Prostate gland (tissue), 2 donors: ENCODE results near the gene NEDD8.

Experiments
- CTCF ChIP-seq, 4 experiments: fragments of 200-600 bp in 2 of 4; fragments of 450-650 bp in 2 of 4; sonication (generic) in 2 of 4; IDR thresholded peaks; 1 replicate in 3 of 4; 2 replicates in 1 of 4; pipeline ENCODE4 v1.5.1; 2016 to 2019; ENCODE audit warnings: antibody characterized with exemption in 4 of 4, mild to moderate bottlenecking in 2 of 4, moderate library complexity in 2 of 4
- POLR2A ChIP-seq: fragments of 450-650 bp; IDR thresholded peaks from one replicate; pipeline ENCODE4 v1.6.1; 2016; ENCODE audit warnings: antibody characterized with exemption, mild to moderate bottlenecking

DNA sequence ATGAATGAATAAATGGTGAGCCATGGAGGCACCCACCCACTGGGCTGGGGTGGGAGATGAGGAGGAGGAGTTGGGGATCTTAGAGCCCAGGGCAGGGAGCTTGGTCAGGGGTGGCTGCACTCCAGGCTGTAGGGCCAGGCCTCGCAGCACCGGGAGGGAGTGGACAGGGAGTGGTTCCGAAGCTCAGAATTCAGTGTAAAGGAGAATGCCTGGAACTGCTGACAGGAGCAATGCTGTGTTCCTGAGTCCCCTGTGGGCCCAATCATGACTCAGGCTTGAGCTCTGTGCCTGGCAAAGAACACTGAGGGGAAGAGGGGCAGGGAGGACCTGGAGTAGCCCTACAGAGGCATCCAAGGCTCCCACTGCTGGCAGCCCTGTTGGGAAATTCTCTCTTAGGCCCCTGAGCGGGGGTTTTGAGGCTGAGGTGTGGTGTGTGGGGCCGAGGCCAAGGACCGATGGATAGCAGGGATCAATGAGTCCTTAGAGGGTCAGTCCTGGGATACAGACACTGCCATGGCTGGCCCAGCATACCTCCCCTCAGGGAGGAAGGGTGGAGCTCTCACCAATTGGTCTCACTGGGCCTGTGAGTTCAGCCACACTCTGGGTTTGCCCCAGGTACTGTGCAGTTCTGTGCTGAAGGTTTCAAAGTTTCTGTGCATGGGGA, 48.8 kb upstream of the NEDD8 start:
- TF ChIP-seq POLR2A (no peak), CTCF (IDR thresholded peaks at IDR 0.05) (no peak)
